ENCODE measurements around the gene RGS6.

Gene RGS6

GRCh38 chr14:72164420-72165228 lies 232.4 kb downstream of the RGS6 start:
- no peak for DNase-seq (ENCODE audit: low spot score)

GRCh38 chr14:72165229-72165698 lies 233.0 kb downstream of the RGS6 start:
- no peak for DNase-seq (ENCODE audit: low spot score)

GRCh38 chr14:72169521-72169920 lies 237.3 kb downstream of the RGS6 start:
- no peak for DNase-seq (ENCODE audit: low spot score)

- no peak for DNase-seq (ENCODE audit: low spot score)
Measured at GRCh38 chr14:72172049-72172448, 239.8 kb downstream of the RGS6 start.

- DNase-seq (ENCODE audit: low spot score), result no peak
Measured at GRCh38 chr14:72172597-72172996, 240.4 kb downstream of the RGS6 start.

- DNase-seq (ENCODE audit: low spot score), result no peak
Measured at GRCh38 chr14:72173038-72173720, 240.9 kb downstream of the RGS6 start.

GRCh38 chr14:72177251-72177650 lies 245.0 kb downstream of the RGS6 start:
- no peak for DNase-seq (ENCODE audit: low spot score)

GRCh38 chr14:72178517-72178916 lies 246.3 kb downstream of the RGS6 start:
- DNase-seq (ENCODE audit: low spot score), result no peak

- DNase-seq (ENCODE audit: low spot score), result no peak
Measured at GRCh38 chr14:72182708-72183432, 250.6 kb downstream of the RGS6 start.

- no peak for DNase-seq (ENCODE audit: low spot score)
Measured at GRCh38 chr14:72183631-72184030, 251.4 kb downstream of the RGS6 start.

GRCh38 chr14:72186523-72186922 lies 254.3 kb downstream of the RGS6 start:
- DNase-seq (ENCODE audit: low spot score), result no peak

- no peak for DNase-seq (ENCODE audit: low spot score)
Measured at GRCh38 chr14:72196237-72197015, 264.2 kb downstream of the RGS6 start.

GRCh38 chr14:72201645-72202044 lies 269.4 kb downstream of the RGS6 start:
- DNase-seq (ENCODE audit: low spot score), result no peak

GRCh38 chr14:72213424-72213823 lies 281.2 kb downstream of the RGS6 start:
- no peak for DNase-seq (ENCODE audit: low spot score)

- DNase-seq (ENCODE audit: low spot score), result no peak
Measured at GRCh38 chr14:72215080-72215479, 282.9 kb downstream of the RGS6 start.

GRCh38 chr14:72217135-72217534 lies 284.9 kb downstream of the RGS6 start:
- DNase-seq (ENCODE audit: low spot score), result no peak

- DNase-seq (ENCODE audit: low spot score), result no peak
Measured at GRCh38 chr14:72222046-72222445, 289.8 kb downstream of the RGS6 start.

- DNase-seq (ENCODE audit: low spot score), result no peak
Measured at GRCh38 chr14:72236629-72237028, 304.4 kb downstream of the RGS6 start.

GRCh38 chr14:72237722-72238666 lies 305.8 kb downstream of the RGS6 start:
- DNase-seq (ENCODE audit: low spot score), result no peak
